Measurements from ENCODE around the gene ZBTB40. TPM values are rescaled to one million over a fixed set of nuclear protein-coding genes. Genes with fewer than 3 reads are reported as not detected.

Gene ZBTB40
- total RNA-seq, 4 donors from 2014 or later: 13.8 to 21.1 (median 18.4) TPM

GRCh38 chr1:22488319-22488718, 36.7 kb downstream of the ZBTB40 start:
- H3K4me3 ChIP-seq: no peak overlapping the region
- TF ChIP-seq POLR2AphosphoS5 (IDR thresholded peaks at IDR 0.05): no peak
- TF ChIP-seq CTCF (IDR thresholded peaks at IDR 0.05): no peak
- no peak for TF ChIP-seq EP300 (IDR thresholded peaks at IDR 0.05)
- no peak for TF ChIP-seq POLR2A (IDR thresholded peaks at IDR 0.05; ENCODE audit: low read depth)
- H3K4me1 ChIP-seq: peaks cover 8 to 21% (median 9%) of the 10 kb centered on the region in 4 donors
- peaks cover 3 to 37% (median 17%) of the 10 kb centered on the region in 4 donors for H3K36me3 ChIP-seq
- H3K27me3 ChIP-seq: no peaks in the 10 kb centered on the region
- intact Hi-C loops (cut with DNase I): no loop called here
- no peak for DNase-seq (ENCODE audit: extremely low spot score)
- H3K9me3 ChIP-seq: peaks cover 0 to 3% (median 0%) of the 10 kb centered on the region in 4 donors
- H3K27ac ChIP-seq (replicated peaks in 1 of 4): no peak overlapping the region
- whole genome bisulfite sequencing: 95% methylated on average over 5 of the region's 5 CpGs

- Histone ChIP-seq H3K27ac (replicated peaks in 1 of 4) (no peak overlapping the region), H3K4me3 (no peak overlapping the region), H3K9me3 (peaks cover 0 to 3% (median 0%) of the 10 kb centered on the region in 4 donors), H3K4me1 (peaks cover 8 to 21% (median 10%) of the 10 kb centered on the region in 4 donors), H3K36me3 (peaks cover 4 to 46% (median 19%) of the 10 kb centered on the region in 4 donors), H3K27me3 (no peaks in the 10 kb centered on the region)
- 96% methylated on average over 6 of the region's 6 CpGs for WGBS
- no peak for DNase-seq (ENCODE audit: extremely low spot score)
- TF ChIP-seq EP300 (IDR thresholded peaks at IDR 0.05) (no peak), POLR2A (IDR thresholded peaks at IDR 0.05; ENCODE audit: low read depth) (no peak), POLR2AphosphoS5 (IDR thresholded peaks at IDR 0.05) (no peak), CTCF (IDR thresholded peaks at IDR 0.05) (no peak)
- intact Hi-C loops (cut with DNase I): no loop called here
Observed at GRCh38 chr1:22489278-22489677, 37.6 kb downstream of the ZBTB40 start.

GRCh38 chr1:22489823-22490222, 38.2 kb downstream of the ZBTB40 start:
- intact Hi-C loops (cut with DNase I): no loop called here
- Histone ChIP-seq H3K4me3 (no peak overlapping the region), H3K27ac (replicated peaks in 1 of 4) (no peak overlapping the region), H3K27me3 (no peaks in the 10 kb centered on the region), H3K36me3 (peaks cover 4 to 49% (median 19%) of the 10 kb centered on the region in 4 donors), H3K9me3 (peaks cover 0 to 3% (median 0%) of the 10 kb centered on the region in 4 donors), H3K4me1 (peaks cover 8 to 21% (median 13%) of the 10 kb centered on the region in 4 donors)
- WGBS: 94% methylated on average over 6 of the region's 6 CpGs
- DNase-seq (ENCODE audit: extremely low spot score): no peak
- TF ChIP-seq CTCF (IDR thresholded peaks at IDR 0.05) (no peak), POLR2AphosphoS5 (IDR thresholded peaks at IDR 0.05) (no peak), POLR2A (IDR thresholded peaks at IDR 0.05; ENCODE audit: low read depth) (no peak), EP300 (IDR thresholded peaks at IDR 0.05) (no peak)

GRCh38 chr1:22490309-22490708, 38.7 kb downstream of the ZBTB40 start:
- TF ChIP-seq EP300 (IDR thresholded peaks at IDR 0.05) (no peak), CTCF (IDR thresholded peaks at IDR 0.05) (no peak), POLR2A (IDR thresholded peaks at IDR 0.05; ENCODE audit: low read depth) (no peak), POLR2AphosphoS5 (IDR thresholded peaks at IDR 0.05) (no peak)
- no peak overlapping the region for H3K27ac ChIP-seq (replicated peaks in 1 of 4)
- H3K36me3 ChIP-seq: peaks cover 4 to 49% (median 19%) of the 10 kb centered on the region in 4 donors
- intact Hi-C loops (cut with DNase I): no loop called here
- no peak for DNase-seq (ENCODE audit: extremely low spot score)
- peaks cover 8 to 21% (median 14%) of the 10 kb centered on the region in 4 donors for H3K4me1 ChIP-seq
- 89% methylated on average over 2 of the region's 2 CpGs for WGBS
- H3K9me3 ChIP-seq: no peaks in the 10 kb centered on the region
- no peaks in the 10 kb centered on the region for H3K27me3 ChIP-seq
- no peak overlapping the region for H3K4me3 ChIP-seq

Data from esophagus muscularis mucosa (tissue), 4 donors.